Suprapubic skin (tissue), 4 donors: ENCODE results near the gene ZNF652.

Experiments used
- CTCF ChIP-seq, 2 donors: fragments of 200-600 bp in 1 of 2; fragments of 450-650 bp in 1 of 2; sonication (generic) in 1 of 2; IDR thresholded peaks; one replicate each; pipeline ENCODE4 v1.5.1; 2016 to 2019; ENCODE audit warnings: antibody characterized with exemption in 2 of 2, mild to moderate bottlenecking in 1 of 2, moderate library complexity in 1 of 2
- EP300 ChIP-seq: sonication (generic); formaldehyde crosslinking; IDR thresholded peaks from one replicate; pipeline ENCODE4 v1.6.1; 2017; ENCODE audit warnings: antibody characterized with exemption
- POLR2A ChIP-seq, 2 donors: fragments of 450-650 bp; IDR thresholded peaks; one replicate each; pipeline ENCODE4 v1.6.1; 2017; ENCODE audit warnings: antibody characterized with exemption in 2 of 2, mild to moderate bottlenecking in 2 of 2, moderate library complexity in 2 of 2
- POLR2AphosphoS5 ChIP-seq, 3 donors: sonication (generic); formaldehyde crosslinking; IDR thresholded peaks; one replicate each; pipeline ENCODE4 v1.6.1; 2017; ENCODE audit warnings: antibody characterized with exemption in 3 of 3

- TF ChIP-seq CTCF (IDR thresholded peaks at IDR 0.05): no peak
- no peak for TF ChIP-seq POLR2A (IDR thresholded peaks at IDR 0.05)
- TF ChIP-seq POLR2AphosphoS5 (IDR thresholded peaks at IDR 0.05): no peak
- TF ChIP-seq EP300: no peak
Observed at GRCh38 chr17:49299996-49300395, 62.1 kb downstream of the ZNF652 start.
